Endodermal cell (in vitro differentiated cells): ENCODE results near the gene PHF20. TPM values are rescaled to one million over a fixed set of nuclear protein-coding genes. Genes with fewer than 3 reads are reported as not detected.

Source experiments
- DNase-seq: peaks from one replicate; pipeline ENCODE4 v3.0.0-alpha.2; 2017
- H3K27ac ChIP-seq: 2 replicates; pipeline ENCODE4 v1.5.1; 2013; ENCODE audit warnings: mild to moderate bottlenecking, low read depth, low read length, moderate library complexity
- H3K27me3 ChIP-seq: 2 replicates; pipeline ENCODE4 v1.6.1; 2013; ENCODE audit warnings: mild to moderate bottlenecking, low read length, moderate library complexity; ENCODE audit not compliant: insufficient read depth, control insufficient read depth, poor library complexity, severe bottlenecking
- H3K36me3 ChIP-seq: 2 replicates; pipeline ENCODE4 v1.7.0; 2013; ENCODE audit warnings: mild to moderate bottlenecking, low read length, moderate library complexity; ENCODE audit not compliant: control insufficient read depth, insufficient read depth
- H3K4me1 ChIP-seq: one replicate; pipeline ENCODE4 v1.7.0; 2013; ENCODE audit warnings: low read length; ENCODE audit not compliant: control insufficient read depth, insufficient read depth
- H3K4me3 ChIP-seq: 2 replicates; pipeline ENCODE4 v1.5.1; 2013; ENCODE audit warnings: mild to moderate bottlenecking, low read length, moderate library complexity
- H3K9ac ChIP-seq: 2 replicates; pipeline ENCODE4 v1.6.1; 2013; ENCODE audit warnings: mild to moderate bottlenecking, low read length, moderate library complexity; ENCODE audit not compliant: poor library complexity, severe bottlenecking; ENCODE audit errors: extremely low read depth
- H3K9me3 ChIP-seq: 2 replicates; pipeline ENCODE4 v1.6.1; 2013; ENCODE audit warnings: mild to moderate bottlenecking, low read length, moderate library complexity; ENCODE audit not compliant: control insufficient read depth
- H3K27ac Mint-ChIP-seq: 2 replicates; pipeline ENCODE4 v1.8.0; 2020; ENCODE audit warnings: mixed read lengths
- H3K27me3 Mint-ChIP-seq: 2 replicates; pipeline ENCODE4 v1.8.0; 2021; ENCODE audit warnings: mild to moderate bottlenecking, mixed read lengths; ENCODE audit not compliant: insufficient read depth
- H3K36me3 Mint-ChIP-seq: 2 replicates; pipeline ENCODE4 v1.8.0; 2020; ENCODE audit warnings: low read depth, mixed read lengths
- H3K4me1 Mint-ChIP-seq: 2 replicates; pipeline ENCODE4 v1.8.0; 2020; ENCODE audit warnings: mixed read lengths
- H3K4me3 Mint-ChIP-seq: 2 replicates; pipeline ENCODE4 v1.8.0; 2020; ENCODE audit warnings: mild to moderate bottlenecking, moderate library complexity, mixed read lengths
- H3K9me3 Mint-ChIP-seq: 2 replicates; pipeline ENCODE4 v1.8.0; 2020; ENCODE audit warnings: mild to moderate bottlenecking, mixed read lengths
- WGBS, 2 experiments: methylation state at CpG; one replicate each; pipeline versions ENCODE4 v1.1.5 to v1.1.7; 2013; ENCODE audit warnings: missing lambda C conversion rate in 2 of 2, mixed read lengths in 1 of 2; ENCODE audit not compliant: insufficient coverage in 1 of 2, insufficient read length in 1 of 2; 5-methylcytosine and 5-hydroxymethylcytosine counted together
- total RNA-seq, 2 donors: library from RNA; stranded (reverse); fragmentation: NEBNext Ultra II Directional in 1 of 2; extraction: Animal tissue kit (Norgen Biotek cat#: 25700) in 1 of 2; gene quantifications; 2 replicates in 1 of 2; 3 replicates in 1 of 2; pipeline ENCODE4 v1.2.1, GENCODE V29; 2021
- TF ChIP-seq, protein P1 (sequence below): fragments of 200-600 bp; sonication (generic); conservative IDR thresholded peaks from 2 replicates; pipeline ENCODE4 v1.5.0; 2021; ENCODE audit warnings: antibody characterized with exemption, mild to moderate bottlenecking

PHF20 gene
- total RNA-seq, 2 donors from 2014 or later = 68.1 to 78.8 TPM

DNA sequence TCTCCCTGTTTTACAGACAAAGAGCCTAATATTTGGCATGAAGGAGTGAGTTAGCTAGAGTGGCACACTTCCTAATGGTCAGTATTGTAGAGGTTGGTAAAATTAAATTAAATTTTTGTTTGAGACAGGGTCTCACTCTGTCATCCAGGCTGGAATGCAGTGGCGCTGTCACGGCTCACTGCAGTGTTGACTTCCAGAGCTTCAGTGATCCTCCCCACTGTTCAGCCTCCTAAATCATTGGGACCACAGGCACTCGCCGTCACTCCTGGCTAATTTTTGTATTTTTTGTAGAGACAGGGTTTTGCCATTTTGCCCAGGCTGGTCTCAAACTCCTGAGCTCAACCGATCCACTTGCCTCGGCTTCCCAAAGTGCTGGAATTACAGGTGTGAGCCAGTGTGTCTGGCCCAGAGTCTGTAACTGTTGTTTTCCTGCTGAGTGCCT, 111.5 kb downstream of the PHF20 start:
- Mint-ChIP-seq H3K4me1 (peaks cover 9% of the 10 kb centered on the region), H3K27ac (peak overlapping the region; percentile 76), H3K36me3 (peaks cover 8% of the 10 kb centered on the region), H3K27me3 (no peaks in the 10 kb centered on the region), H3K9me3 (no peaks in the 10 kb centered on the region), H3K4me3 (no peak overlapping the region)
- Histone ChIP-seq H3K9ac (peak overlapping the region; percentile 18), H3K27me3 (no peaks in the 10 kb centered on the region), H3K27ac (no peak overlapping the region), H3K9me3 (no peaks in the 10 kb centered on the region), H3K4me1 (peaks cover 12% of the 10 kb centered on the region), H3K4me3 (no peak overlapping the region), H3K36me3 (peaks cover 32% of the 10 kb centered on the region)
- no peak for DNase-seq
- WGBS, 2 experiments = 86 to 91% methylated on average over 4 to 6 of the region's 6 CpGs
- TF ChIP-seq, protein P1, sequence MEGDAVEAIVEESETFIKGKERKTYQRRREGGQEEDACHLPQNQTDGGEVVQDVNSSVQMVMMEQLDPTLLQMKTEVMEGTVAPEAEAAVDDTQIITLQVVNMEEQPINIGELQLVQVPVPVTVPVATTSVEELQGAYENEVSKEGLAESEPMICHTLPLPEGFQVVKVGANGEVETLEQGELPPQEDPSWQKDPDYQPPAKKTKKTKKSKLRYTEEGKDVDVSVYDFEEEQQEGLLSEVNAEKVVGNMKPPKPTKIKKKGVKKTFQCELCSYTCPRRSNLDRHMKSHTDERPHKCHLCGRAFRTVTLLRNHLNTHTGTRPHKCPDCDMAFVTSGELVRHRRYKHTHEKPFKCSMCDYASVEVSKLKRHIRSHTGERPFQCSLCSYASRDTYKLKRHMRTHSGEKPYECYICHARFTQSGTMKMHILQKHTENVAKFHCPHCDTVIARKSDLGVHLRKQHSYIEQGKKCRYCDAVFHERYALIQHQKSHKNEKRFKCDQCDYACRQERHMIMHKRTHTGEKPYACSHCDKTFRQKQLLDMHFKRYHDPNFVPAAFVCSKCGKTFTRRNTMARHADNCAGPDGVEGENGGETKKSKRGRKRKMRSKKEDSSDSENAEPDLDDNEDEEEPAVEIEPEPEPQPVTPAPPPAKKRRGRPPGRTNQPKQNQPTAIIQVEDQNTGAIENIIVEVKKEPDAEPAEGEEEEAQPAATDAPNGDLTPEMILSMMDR = no peak

DNA sequence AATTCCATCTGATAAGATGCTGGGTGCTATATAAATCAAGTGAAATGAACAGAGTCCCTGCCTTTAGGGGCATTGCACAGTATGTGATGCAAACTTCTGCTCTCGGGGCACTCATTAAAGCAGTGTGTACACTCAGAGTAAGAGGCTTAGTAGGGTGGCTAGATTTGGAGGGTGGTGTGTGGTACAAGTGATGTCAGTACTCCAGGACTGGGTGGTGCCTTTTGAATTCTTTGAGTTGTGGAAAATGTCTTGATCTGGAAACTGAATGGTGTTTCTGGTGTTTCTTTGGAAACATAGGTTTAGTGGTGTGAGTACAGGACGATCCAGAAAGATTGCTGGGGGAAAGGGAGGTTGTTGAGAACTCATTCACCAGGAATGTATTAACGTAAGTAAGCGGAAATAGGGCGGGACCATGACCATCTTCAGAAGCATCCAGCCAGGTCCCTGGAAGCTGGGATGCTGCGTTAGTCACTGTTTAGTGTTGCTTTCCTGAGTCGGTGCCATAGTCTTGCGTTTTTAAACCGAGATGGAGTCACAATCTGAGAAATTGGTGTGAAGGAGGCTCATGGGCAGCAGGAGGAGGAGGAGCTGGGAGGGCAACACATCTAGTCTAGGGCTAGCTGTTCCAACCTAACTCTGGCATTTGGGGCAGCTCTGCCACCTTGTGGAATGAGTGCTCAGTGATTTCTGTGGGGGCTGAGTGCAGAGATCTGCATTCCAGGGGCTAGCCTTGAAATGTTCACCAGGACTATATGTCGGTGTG, 112.1 kb downstream of the PHF20 start:
- H3K27me3 Mint-ChIP-seq = no peaks in the 10 kb centered on the region
- Histone ChIP-seq H3K4me1 (peaks cover 12% of the 10 kb centered on the region), H3K9ac (peak overlapping the region; percentile 18), H3K36me3 (peaks cover 32% of the 10 kb centered on the region), H3K9me3 (no peaks in the 10 kb centered on the region), H3K27me3 (no peaks in the 10 kb centered on the region), H3K27ac (no peak overlapping the region), H3K4me3 (no peak overlapping the region)
- no peaks in the 10 kb centered on the region for H3K9me3 Mint-ChIP-seq
- peak; percentile 89 for DNase-seq
- H3K27ac Mint-ChIP-seq = peak overlapping the region; percentile 76
- peaks cover 8% of the 10 kb centered on the region for H3K36me3 Mint-ChIP-seq
- H3K4me3 Mint-ChIP-seq = no peak overlapping the region
- TF ChIP-seq, protein P1 = peak; percentile 82
- peaks cover 9% of the 10 kb centered on the region for H3K4me1 Mint-ChIP-seq
- WGBS, 2 experiments = 68 to 73% methylated on average over 7 to 10 of the region's 10 CpGs

DNA sequence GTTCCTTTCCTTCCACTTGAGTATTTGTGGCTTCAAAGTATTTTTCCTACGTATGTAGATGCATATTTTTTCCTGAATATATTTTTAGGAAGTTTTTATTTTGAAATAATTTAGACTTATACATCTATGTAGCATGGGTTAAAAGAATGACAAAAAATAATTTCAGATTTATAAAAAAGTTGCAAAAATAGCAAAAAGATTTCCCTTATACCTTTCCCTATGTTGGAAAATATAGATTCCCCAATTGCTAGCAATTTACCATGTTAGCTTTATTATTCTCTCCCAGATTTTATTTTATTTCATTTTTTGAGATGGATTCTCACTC, 112.7 kb downstream of the PHF20 start:
- Mint-ChIP-seq H3K36me3 (peaks cover 8% of the 10 kb centered on the region), H3K27me3 (no peaks in the 10 kb centered on the region), H3K9me3 (no peaks in the 10 kb centered on the region), H3K27ac (no peak overlapping the region), H3K4me3 (no peak overlapping the region), H3K4me1 (peaks cover 9% of the 10 kb centered on the region)
- Histone ChIP-seq H3K4me3 (no peak overlapping the region), H3K27ac (no peak overlapping the region), H3K27me3 (no peaks in the 10 kb centered on the region), H3K4me1 (peaks cover 12% of the 10 kb centered on the region), H3K9me3 (no peaks in the 10 kb centered on the region), H3K9ac (no peak overlapping the region), H3K36me3 (peaks cover 32% of the 10 kb centered on the region)
- WGBS, 2 experiments = no CpG with 5 or more reads among the region's 1 CpG
- no peak for DNase-seq
- TF ChIP-seq, protein P1 = no peak
